ENCODE measurements around the gene PYURF. TPM values are rescaled to one million over a fixed set of nuclear protein-coding genes. Genes with fewer than 3 reads are reported as not detected.

Gene PYURF
- total RNA-seq, 1 experiment from 2014 or later: 41.2 TPM

DNA sequence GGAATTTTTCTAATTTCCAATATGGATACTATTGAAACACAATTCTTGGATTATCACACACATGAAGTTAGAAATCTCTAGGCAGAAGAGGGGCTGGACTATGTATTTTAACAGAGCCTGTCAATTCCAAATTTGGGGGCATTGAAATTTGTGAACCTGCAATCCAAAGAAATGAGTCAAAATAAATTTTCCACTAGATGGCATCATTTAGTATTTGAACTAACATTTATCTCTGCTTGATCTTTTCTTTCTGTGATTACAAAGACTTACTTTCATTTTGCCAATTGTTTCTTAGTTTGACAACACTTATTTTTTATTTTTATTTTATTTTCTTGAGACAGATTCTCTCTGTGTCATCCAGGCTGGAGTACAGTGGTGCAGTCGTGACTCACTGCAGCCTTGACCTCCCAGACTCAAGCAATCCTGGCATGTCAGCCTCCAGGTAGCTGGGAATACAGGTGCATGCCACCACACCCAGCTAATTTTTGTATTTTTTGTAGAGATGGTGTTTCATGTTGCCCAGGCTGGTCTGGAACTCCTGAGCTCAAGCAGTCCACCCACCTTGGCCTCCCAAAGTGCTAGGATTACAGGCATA lies 2.7 kb upstream of the PYURF start:
- peak; percentile 14 for DNase-seq (ENCODE audit: low spot score)
- no peak overlapping the region for H3K4me3 ChIP-seq (ENCODE audit: low read depth, low read length, poor library complexity, severe bottlenecking)
- TF ChIP-seq, protein P1, sequence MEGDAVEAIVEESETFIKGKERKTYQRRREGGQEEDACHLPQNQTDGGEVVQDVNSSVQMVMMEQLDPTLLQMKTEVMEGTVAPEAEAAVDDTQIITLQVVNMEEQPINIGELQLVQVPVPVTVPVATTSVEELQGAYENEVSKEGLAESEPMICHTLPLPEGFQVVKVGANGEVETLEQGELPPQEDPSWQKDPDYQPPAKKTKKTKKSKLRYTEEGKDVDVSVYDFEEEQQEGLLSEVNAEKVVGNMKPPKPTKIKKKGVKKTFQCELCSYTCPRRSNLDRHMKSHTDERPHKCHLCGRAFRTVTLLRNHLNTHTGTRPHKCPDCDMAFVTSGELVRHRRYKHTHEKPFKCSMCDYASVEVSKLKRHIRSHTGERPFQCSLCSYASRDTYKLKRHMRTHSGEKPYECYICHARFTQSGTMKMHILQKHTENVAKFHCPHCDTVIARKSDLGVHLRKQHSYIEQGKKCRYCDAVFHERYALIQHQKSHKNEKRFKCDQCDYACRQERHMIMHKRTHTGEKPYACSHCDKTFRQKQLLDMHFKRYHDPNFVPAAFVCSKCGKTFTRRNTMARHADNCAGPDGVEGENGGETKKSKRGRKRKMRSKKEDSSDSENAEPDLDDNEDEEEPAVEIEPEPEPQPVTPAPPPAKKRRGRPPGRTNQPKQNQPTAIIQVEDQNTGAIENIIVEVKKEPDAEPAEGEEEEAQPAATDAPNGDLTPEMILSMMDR (conservative IDR thresholded peaks at IDR 0.05; ENCODE audit: low read depth, low read length): peak; percentile 43; the same call in 1 of the 2 replicates
- TF ChIP-seq EZH2 (IDR thresholded peaks at IDR 0.05; ENCODE audit: borderline replicate concordance, low read depth, low read length, poor library complexity, severe bottlenecking): no peak
- ChIA-PET POLR2A (ENCODE audit: low non-redundant PET) (no interaction called here), CTCF (interaction anchor here (0.7 to 0.8 kb wide), 2 partner anchors 133 to 147 kb away, joined by 3 read pairs; no protein-coding TSS in a partner anchor)
- H3K36me3 ChIP-seq (ENCODE audit: insufficient read depth, low read length, poor library complexity, severe bottlenecking): peaks cover 5% of the 10 kb centered on the region
- no TSS peak for BruUV-seq (replicated peaks)
- H3K27ac ChIP-seq (ENCODE audit: low read depth, low read length, poor library complexity, severe bottlenecking): no peak overlapping the region
- H3K9me3 ChIP-seq (ENCODE audit: low read depth, low read length, poor library complexity, severe bottlenecking): no peaks in the 10 kb centered on the region
- intact Hi-C loops (cut with micrococcal nuclease; ENCODE audit: unreplicated experiment): loop anchor here (2.0 to 5.0 kb wide), 2 partner anchors 132 to 496 kb away; no protein-coding TSS in a partner anchor
- H3K27me3 ChIP-seq (replicated peaks; ENCODE audit: insufficient read depth, low read depth, low read length, poor library complexity): no peaks in the 10 kb centered on the region
- H3K4me1 ChIP-seq (ENCODE audit: insufficient read depth, low read length, poor library complexity, severe bottlenecking): no peaks in the 10 kb centered on the region

DNA sequence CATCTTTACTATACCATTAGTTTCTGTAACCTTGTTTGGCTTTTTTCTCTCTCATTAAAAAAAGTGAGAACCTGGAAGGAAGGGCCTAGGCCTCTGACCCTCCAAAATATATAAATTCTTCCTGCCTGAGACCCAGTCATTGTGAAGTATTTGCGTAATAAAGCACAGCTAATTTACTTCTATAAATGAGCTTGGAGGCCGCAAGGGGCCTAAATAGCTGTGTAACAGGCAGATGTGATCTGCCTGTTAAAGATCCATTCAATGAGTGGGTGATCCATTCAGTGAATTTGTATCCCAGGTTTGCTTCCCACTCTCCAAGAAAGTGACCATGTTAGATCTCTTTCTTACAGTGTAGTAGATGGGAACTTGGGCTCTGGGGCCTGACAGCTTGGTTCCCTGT lies 595 bp upstream of the PYURF start:
- CTCF ChIA-PET: no interaction called here
- Histone ChIP-seq H3K27me3 (replicated peaks; ENCODE audit: insufficient read depth, low read depth, low read length, poor library complexity) (no peaks in the 10 kb centered on the region), H3K36me3 (ENCODE audit: insufficient read depth, low read length, poor library complexity, severe bottlenecking) (peaks cover 10% of the 10 kb centered on the region), H3K9me3 (ENCODE audit: low read depth, low read length, poor library complexity, severe bottlenecking) (no peaks in the 10 kb centered on the region), H3K4me1 (ENCODE audit: insufficient read depth, low read length, poor library complexity, severe bottlenecking) (no peaks in the 10 kb centered on the region), H3K27ac (ENCODE audit: low read depth, low read length, poor library complexity, severe bottlenecking) (peak overlapping the region; percentile 84), H3K4me3 (ENCODE audit: low read depth, low read length, poor library complexity, severe bottlenecking) (peak overlapping the region; percentile 81)
- POLR2A ChIA-PET (ENCODE audit: low non-redundant PET): no interaction called here
- BruUV-seq (replicated peaks): no TSS peak
- no peak for DNase-seq (ENCODE audit: low spot score)
- intact Hi-C loops (cut with micrococcal nuclease; ENCODE audit: unreplicated experiment): no loop called here
- TF ChIP-seq, protein P1 (conservative IDR thresholded peaks at IDR 0.05; ENCODE audit: low read depth, low read length): no peak
- TF ChIP-seq EZH2 (IDR thresholded peaks at IDR 0.05; ENCODE audit: borderline replicate concordance, low read depth, low read length, poor library complexity, severe bottlenecking): no peak

DNA sequence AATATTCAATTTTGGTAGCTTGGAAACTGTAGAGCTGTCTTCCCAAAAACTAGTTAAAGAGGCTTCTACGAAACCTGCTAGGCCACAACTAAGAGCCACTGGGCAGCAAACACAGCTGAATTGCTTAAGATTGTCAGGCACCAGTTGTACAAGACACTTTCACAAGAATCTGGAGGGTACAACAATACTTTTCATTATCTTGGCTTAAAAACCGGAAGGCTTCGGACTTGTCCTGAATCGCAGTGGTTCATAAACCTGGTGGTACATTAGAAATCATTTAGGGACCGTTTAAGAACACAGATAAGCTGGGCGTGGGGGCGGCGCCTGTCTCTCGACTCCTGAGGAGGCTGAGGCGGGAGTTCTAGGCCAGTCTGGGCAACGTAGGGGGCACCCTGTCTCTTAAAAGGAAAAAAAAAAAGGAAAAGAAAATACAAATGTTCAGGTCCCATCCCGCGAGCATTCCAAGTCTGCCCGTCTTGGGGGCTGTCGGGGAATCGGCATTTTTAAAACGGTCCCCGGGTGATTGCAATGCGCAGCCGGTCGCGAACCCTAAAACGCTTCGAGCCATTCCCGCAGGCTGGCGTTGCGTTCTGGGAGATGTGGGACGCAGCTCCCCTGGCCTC lies 763 bp downstream of the PYURF start:
- TF ChIP-seq, protein P1 (conservative IDR thresholded peaks at IDR 0.05; ENCODE audit: low read depth, low read length): no peak
- TF ChIP-seq EZH2 (IDR thresholded peaks at IDR 0.05; ENCODE audit: borderline replicate concordance, low read depth, low read length, poor library complexity, severe bottlenecking): no peak
- CTCF ChIA-PET: no interaction called here

More for the DNA sequence above, 763 bp downstream of the PYURF start:
- Histone ChIP-seq H3K27me3 (replicated peaks; ENCODE audit: insufficient read depth, low read depth, low read length, poor library complexity) (no peaks in the 10 kb centered on the region), H3K36me3 (ENCODE audit: insufficient read depth, low read length, poor library complexity, severe bottlenecking) (peaks cover 10% of the 10 kb centered on the region), H3K4me1 (ENCODE audit: insufficient read depth, low read length, poor library complexity, severe bottlenecking) (no peaks in the 10 kb centered on the region), H3K9me3 (ENCODE audit: low read depth, low read length, poor library complexity, severe bottlenecking) (no peaks in the 10 kb centered on the region), H3K27ac (ENCODE audit: low read depth, low read length, poor library complexity, severe bottlenecking) (peak overlapping the region; percentile 84), H3K4me3 (ENCODE audit: low read depth, low read length, poor library complexity, severe bottlenecking) (peak overlapping the region; percentile 81)
- POLR2A ChIA-PET (ENCODE audit: low non-redundant PET): no interaction called here
- no TSS peak for BruUV-seq (replicated peaks)
- peak; percentile 21 for DNase-seq (ENCODE audit: low spot score)
- intact Hi-C loops (cut with micrococcal nuclease; ENCODE audit: unreplicated experiment): no loop called here

All from A673 (cell line).